ENCODE data around the gene CSRNP3. TPM values are rescaled to one million over a fixed set of nuclear protein-coding genes. Genes with fewer than 3 reads are reported as not detected.

The CSRNP3 gene
- total RNA-seq, 3 donors from 2014 or later: 2.0 to 5.2 (median 4.6) TPM

DNA sequence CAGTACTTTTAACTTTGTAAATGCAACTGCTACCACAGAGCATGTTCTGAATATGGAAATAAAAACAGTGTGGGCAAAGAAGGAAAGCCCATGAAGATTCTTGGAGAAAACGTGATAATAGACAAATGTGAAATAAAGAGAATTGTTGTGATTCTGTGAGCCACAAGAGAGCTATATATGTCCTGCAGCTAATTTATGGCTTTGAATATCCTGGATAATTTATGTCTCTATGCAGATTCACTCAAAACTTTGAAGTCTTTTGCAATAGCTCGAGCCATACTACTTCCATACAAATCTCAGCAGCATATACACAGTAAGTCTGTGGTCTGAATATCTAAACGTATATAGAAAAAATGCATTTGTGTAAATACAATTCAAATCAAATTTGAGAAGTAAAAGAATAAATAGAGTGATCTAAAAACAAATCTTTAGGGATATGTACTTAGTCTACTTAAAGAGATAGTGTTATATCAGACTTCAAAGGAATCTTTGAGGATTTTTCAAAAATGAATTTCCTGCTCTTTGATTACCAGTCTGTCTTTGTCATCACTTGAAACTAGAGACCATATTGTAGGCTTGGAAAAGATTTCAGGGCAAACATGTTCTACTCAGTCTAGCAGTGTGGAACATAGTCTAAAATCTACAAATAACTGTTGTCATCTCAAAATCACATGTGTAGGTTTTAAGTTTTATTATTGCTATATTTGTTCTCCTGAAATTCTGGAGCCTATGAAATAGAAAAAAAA, 107.1 kb downstream of the CSRNP3 start:
- Histone ChIP-seq H3K4me1 (ENCODE audit: low read depth) (no peaks in the 10 kb centered on the region), H3K9me3 (no peaks in the 10 kb centered on the region), H3K4me3 (no peak overlapping the region), H3K36me3 (ENCODE audit: low read depth) (no peaks in the 10 kb centered on the region)
- ATAC-seq (no peak), DNase-seq (no peak)
- TF ChIP-seq, protein P1, sequence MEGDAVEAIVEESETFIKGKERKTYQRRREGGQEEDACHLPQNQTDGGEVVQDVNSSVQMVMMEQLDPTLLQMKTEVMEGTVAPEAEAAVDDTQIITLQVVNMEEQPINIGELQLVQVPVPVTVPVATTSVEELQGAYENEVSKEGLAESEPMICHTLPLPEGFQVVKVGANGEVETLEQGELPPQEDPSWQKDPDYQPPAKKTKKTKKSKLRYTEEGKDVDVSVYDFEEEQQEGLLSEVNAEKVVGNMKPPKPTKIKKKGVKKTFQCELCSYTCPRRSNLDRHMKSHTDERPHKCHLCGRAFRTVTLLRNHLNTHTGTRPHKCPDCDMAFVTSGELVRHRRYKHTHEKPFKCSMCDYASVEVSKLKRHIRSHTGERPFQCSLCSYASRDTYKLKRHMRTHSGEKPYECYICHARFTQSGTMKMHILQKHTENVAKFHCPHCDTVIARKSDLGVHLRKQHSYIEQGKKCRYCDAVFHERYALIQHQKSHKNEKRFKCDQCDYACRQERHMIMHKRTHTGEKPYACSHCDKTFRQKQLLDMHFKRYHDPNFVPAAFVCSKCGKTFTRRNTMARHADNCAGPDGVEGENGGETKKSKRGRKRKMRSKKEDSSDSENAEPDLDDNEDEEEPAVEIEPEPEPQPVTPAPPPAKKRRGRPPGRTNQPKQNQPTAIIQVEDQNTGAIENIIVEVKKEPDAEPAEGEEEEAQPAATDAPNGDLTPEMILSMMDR (IDR thresholded peaks at IDR 0.05): no peak
- intact Hi-C loops (cut with DNase I, micrococcal nuclease): no loop called here

GRCh38 chr2:165582409-165582808, 112.9 kb downstream of the CSRNP3 start:
- ATAC-seq: no peak
- H3K4me3 ChIP-seq: no peak overlapping the region
- DNase-seq: no peak
- intact Hi-C loops (cut with DNase I, micrococcal nuclease): no loop called here
- H3K36me3 ChIP-seq (ENCODE audit: low read depth): no peaks in the 10 kb centered on the region
- no peaks in the 10 kb centered on the region for H3K4me1 ChIP-seq (ENCODE audit: low read depth)
- TF ChIP-seq, protein P1 (IDR thresholded peaks at IDR 0.05): no peak
- H3K9me3 ChIP-seq: no peaks in the 10 kb centered on the region

GRCh38 chr2:165582863-165583506, 113.5 kb downstream of the CSRNP3 start:
- no peak overlapping the region for H3K4me3 ChIP-seq
- H3K36me3 ChIP-seq (ENCODE audit: low read depth): no peaks in the 10 kb centered on the region
- TF ChIP-seq, protein P1 (IDR thresholded peaks at IDR 0.05): no peak
- intact Hi-C loops (cut with DNase I, micrococcal nuclease): no loop called here
- DNase-seq (no peak), ATAC-seq (no peak)
- H3K9me3 ChIP-seq: no peaks in the 10 kb centered on the region
- no peaks in the 10 kb centered on the region for H3K4me1 ChIP-seq (ENCODE audit: low read depth)

DNA sequence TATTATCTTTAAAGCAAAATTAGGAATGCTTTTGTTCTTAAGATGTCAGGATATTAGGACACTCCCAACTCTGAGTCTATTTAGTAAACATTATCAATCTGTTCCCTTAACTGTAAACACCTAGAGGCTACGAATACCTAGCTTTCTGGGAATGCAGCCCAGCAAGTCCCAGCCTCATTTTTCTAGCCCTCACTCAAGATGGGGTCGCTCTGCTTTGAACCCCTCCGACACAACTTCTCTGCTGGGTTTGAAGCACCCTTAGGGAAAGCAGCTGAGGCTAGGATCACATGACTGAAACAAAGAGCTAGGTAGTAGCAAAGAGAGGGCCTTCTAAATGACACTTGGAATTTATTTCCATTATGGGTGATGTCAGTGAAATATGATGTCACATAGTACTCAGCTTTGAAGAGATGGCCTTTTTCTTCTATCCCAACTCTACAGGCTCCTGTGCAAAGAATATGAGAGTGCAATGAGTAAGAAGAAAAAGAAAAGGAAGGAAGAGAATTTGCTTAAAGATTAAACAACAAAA, 114.7 kb downstream of the CSRNP3 start:
- intact Hi-C loops (cut with DNase I, micrococcal nuclease): no loop called here

GRCh38 chr2:165586019-165586418, 116.5 kb downstream of the CSRNP3 start:
- TF ChIP-seq, protein P1 (IDR thresholded peaks at IDR 0.05): no peak
- no peak for ATAC-seq
- intact Hi-C loops (cut with DNase I, micrococcal nuclease): no loop called here

More for the DNA sequence above, 114.7 kb downstream of the CSRNP3 start:
- TF ChIP-seq, protein P1 (IDR thresholded peaks at IDR 0.05): no peak
- H3K4me1 ChIP-seq (ENCODE audit: low read depth): no peaks in the 10 kb centered on the region
- no peak for DNase-seq
- H3K4me3 ChIP-seq: no peak overlapping the region
- no peaks in the 10 kb centered on the region for H3K36me3 ChIP-seq (ENCODE audit: low read depth)
- H3K9me3 ChIP-seq: no peaks in the 10 kb centered on the region
- no peak for ATAC-seq

More at GRCh38 chr2:165586019-165586418, 116.5 kb downstream of the CSRNP3 start:
- no peak overlapping the region for H3K4me3 ChIP-seq
- no peak for DNase-seq
- H3K36me3 ChIP-seq (ENCODE audit: low read depth): no peaks in the 10 kb centered on the region
- H3K9me3 ChIP-seq: no peaks in the 10 kb centered on the region
- no peaks in the 10 kb centered on the region for H3K4me1 ChIP-seq (ENCODE audit: low read depth)

Measured in mucosa of descending colon (tissue), 3 donors.